C1 segment of cervical spinal cord (tissue), 14 donors: Measurements from ENCODE around the gene C8A.

Source experiments
- DNase-seq, 14 donors: peaks; one replicate each; lab custom pipeline; 2025; lab: John Stamatoyannopoulos, UW

Gene C8A

GRCh38 chr1:56890229-56890628 is 35.6 kb downstream of the C8A start:
- DNase-seq = no peak

- DNase-seq = no peak
These were observed 39.4 kb downstream of the C8A start for GRCh38 chr1:56894014-56894413.

- DNase-seq = no peak
These were observed 42.8 kb downstream of the C8A start for GRCh38 chr1:56897150-56898004.

GRCh38 chr1:56898005-56898373 is 43.4 kb downstream of the C8A start:
- DNase-seq = no peak

GRCh38 chr1:56898879-56899278 is 44.3 kb downstream of the C8A start:
- no peak for DNase-seq

- no peak for DNase-seq
These were observed 47.1 kb downstream of the C8A start for GRCh38 chr1:56901716-56902115.

- DNase-seq = no peak
These were observed 49.2 kb downstream of the C8A start for GRCh38 chr1:56903778-56904177.

GRCh38 chr1:56904663-56905397 is 50.2 kb downstream of the C8A start:
- DNase-seq = no peak

- no peak for DNase-seq
These were observed 51.1 kb downstream of the C8A start for GRCh38 chr1:56905667-56906066.

- no peak for DNase-seq
These were observed 54.1 kb downstream of the C8A start for GRCh38 chr1:56908619-56909221.

- DNase-seq = peak in 1 of 14 donors; percentile 10
These were observed 55.9 kb downstream of the C8A start for GRCh38 chr1:56910441-56910985.

- no peak for DNase-seq
These were observed 56.7 kb downstream of the C8A start for GRCh38 chr1:56911098-56911938.

GRCh38 chr1:56912325-56912724 is 57.7 kb downstream of the C8A start:
- no peak for DNase-seq

- no peak for DNase-seq
These were observed 61.4 kb downstream of the C8A start for GRCh38 chr1:56915960-56916359.

GRCh38 chr1:56916630-56917029 is 62.0 kb downstream of the C8A start:
- no peak for DNase-seq

- DNase-seq = peak in 1 of 14 donors; percentile 50
These were observed 62.8 kb downstream of the C8A start for GRCh38 chr1:56917356-56917755.

- no peak for DNase-seq
These were observed 66.0 kb downstream of the C8A start for GRCh38 chr1:56920591-56921001.

GRCh38 chr1:56921479-56921878 is 66.9 kb downstream of the C8A start:
- DNase-seq = no peak

- DNase-seq = no peak
These were observed 67.5 kb downstream of the C8A start for GRCh38 chr1:56922070-56922469.

GRCh38 chr1:56922507-56922906 is 67.9 kb downstream of the C8A start:
- DNase-seq = no peak

- no peak for DNase-seq
These were observed 68.6 kb downstream of the C8A start for GRCh38 chr1:56923201-56923600.
